ENCODE measurements around the gene ZDHHC1. TPM values are rescaled to one million over a fixed set of nuclear protein-coding genes. Genes with fewer than 3 reads are reported as not detected.

Gene ZDHHC1
- total and polyA plus RNA-seq, 2 of the 13 experiments (the other 11 are each of a cell fraction or from before 2014, with no cell fraction given) = 0.51 to 1.1 TPM

DNA sequence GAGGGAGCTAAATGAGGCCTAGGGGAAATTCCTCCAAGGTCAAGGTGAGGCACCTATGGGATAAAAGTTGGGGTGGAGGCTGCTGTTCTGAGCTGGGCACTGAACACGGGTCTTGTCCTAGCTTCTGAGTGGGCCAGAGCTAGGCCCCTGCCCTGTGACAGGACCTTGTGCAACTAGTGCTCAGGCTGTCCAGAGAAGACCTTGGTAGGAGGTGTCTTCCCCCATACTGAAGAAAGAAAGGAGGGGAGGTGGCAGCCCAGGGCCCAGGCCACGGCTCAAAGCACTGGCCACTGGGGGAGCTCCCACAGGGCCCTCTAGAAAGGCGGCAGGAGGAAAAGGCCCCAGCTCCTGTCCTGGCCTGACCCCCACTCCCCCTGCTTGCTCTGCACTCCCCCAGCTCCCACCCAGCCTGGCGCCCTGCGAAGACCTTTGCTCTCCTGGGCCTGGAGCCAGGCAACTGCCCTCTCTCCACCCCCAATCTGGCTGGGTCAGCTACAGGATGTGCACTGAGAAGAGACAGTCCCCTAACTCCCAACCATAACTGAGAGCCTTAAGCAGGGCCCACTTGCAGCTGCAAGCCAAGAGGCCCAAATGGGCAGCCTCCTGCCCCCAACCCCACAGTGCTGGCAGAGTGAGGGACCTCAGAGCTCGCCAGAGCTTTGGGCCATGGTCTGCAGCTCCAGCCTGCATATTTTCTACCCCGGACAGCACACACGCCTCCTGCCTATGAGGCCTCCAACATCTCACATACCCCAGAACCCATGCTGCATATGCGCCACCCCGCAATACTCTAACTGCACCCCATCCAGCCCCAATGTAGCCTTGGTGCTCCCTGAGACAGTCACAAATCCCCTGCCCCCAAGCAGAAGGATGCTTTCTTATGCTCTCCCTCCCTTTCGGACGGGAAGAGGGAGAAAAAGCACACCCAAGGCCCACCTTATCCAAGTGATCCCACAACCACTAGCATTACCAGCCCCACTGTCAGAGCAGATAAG lies 29.9 kb upstream of the ZDHHC1 start (continued):
- TF ChIP-seq, protein P1, sequence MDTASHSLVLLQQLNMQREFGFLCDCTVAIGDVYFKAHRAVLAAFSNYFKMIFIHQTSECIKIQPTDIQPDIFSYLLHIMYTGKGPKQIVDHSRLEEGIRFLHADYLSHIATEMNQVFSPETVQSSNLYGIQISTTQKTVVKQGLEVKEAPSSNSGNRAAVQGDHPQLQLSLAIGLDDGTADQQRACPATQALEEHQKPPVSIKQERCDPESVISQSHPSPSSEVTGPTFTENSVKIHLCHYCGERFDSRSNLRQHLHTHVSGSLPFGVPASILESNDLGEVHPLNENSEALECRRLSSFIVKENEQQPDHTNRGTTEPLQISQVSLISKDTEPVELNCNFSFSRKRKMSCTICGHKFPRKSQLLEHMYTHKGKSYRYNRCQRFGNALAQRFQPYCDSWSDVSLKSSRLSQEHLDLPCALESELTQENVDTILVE (CRISPR knock-in tag; IDR thresholded peaks at IDR 0.05) = no peak
- TF ChIP-seq ATRX (CRISPR knock-in tag; IDR thresholded peaks at IDR 0.05; ENCODE audit: borderline replicate concordance) = no peak
- peak; percentile 52; the same call in 1 of the 2 replicates for TF ChIP-seq ZNF644 (CRISPR knock-in tag; IDR thresholded peaks at IDR 0.05; ENCODE audit: low read depth)
- TF ChIP-seq, protein P2, sequence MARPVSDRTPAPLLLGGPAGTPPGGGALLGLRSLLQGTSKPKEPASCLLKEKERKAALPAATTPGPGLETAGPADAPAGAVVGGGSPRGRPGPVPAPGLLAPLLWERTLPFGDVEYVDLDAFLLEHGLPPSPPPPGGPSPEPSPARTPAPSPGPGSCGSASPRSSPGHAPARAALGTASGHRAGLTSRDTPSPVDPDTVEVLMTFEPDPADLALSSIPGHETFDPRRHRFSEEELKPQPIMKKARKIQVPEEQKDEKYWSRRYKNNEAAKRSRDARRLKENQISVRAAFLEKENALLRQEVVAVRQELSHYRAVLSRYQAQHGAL (CRISPR knock-in tag; IDR thresholded peaks at IDR 0.05; ENCODE audit: not compliant biosample characterization) = no peak
- TF ChIP-seq JARID2 (CRISPR knock-in tag; IDR thresholded peaks at IDR 0.05; ENCODE audit: insufficient replicate concordance) = no peak
- peak; percentile 83; the same call in 1 of the 2 replicates for TF ChIP-seq ZNF724P (CRISPR knock-in tag; IDR thresholded peaks at IDR 0.05; ENCODE audit: borderline replicate concordance)
- TF ChIP-seq POLR2A (IDR thresholded peaks at IDR 0.05; ENCODE audit: insufficient read depth in 1 of 2, low read depth in 2 of 2, low read length in 2 of 2) = peak; percentile 42 to 55; a peak in 2 of 4 replicates
- TF ChIP-seq ESRRA (CRISPR knock-in tag; IDR thresholded peaks at IDR 0.05; ENCODE audit: low read depth) = peak; percentile 92
- TF ChIP-seq RORA (CRISPR knock-in tag; IDR thresholded peaks at IDR 0.05) = no peak
- no peak for TF ChIP-seq MIXL1 (CRISPR knock-in tag; IDR thresholded peaks at IDR 0.05)
- TF ChIP-seq, protein P3, sequence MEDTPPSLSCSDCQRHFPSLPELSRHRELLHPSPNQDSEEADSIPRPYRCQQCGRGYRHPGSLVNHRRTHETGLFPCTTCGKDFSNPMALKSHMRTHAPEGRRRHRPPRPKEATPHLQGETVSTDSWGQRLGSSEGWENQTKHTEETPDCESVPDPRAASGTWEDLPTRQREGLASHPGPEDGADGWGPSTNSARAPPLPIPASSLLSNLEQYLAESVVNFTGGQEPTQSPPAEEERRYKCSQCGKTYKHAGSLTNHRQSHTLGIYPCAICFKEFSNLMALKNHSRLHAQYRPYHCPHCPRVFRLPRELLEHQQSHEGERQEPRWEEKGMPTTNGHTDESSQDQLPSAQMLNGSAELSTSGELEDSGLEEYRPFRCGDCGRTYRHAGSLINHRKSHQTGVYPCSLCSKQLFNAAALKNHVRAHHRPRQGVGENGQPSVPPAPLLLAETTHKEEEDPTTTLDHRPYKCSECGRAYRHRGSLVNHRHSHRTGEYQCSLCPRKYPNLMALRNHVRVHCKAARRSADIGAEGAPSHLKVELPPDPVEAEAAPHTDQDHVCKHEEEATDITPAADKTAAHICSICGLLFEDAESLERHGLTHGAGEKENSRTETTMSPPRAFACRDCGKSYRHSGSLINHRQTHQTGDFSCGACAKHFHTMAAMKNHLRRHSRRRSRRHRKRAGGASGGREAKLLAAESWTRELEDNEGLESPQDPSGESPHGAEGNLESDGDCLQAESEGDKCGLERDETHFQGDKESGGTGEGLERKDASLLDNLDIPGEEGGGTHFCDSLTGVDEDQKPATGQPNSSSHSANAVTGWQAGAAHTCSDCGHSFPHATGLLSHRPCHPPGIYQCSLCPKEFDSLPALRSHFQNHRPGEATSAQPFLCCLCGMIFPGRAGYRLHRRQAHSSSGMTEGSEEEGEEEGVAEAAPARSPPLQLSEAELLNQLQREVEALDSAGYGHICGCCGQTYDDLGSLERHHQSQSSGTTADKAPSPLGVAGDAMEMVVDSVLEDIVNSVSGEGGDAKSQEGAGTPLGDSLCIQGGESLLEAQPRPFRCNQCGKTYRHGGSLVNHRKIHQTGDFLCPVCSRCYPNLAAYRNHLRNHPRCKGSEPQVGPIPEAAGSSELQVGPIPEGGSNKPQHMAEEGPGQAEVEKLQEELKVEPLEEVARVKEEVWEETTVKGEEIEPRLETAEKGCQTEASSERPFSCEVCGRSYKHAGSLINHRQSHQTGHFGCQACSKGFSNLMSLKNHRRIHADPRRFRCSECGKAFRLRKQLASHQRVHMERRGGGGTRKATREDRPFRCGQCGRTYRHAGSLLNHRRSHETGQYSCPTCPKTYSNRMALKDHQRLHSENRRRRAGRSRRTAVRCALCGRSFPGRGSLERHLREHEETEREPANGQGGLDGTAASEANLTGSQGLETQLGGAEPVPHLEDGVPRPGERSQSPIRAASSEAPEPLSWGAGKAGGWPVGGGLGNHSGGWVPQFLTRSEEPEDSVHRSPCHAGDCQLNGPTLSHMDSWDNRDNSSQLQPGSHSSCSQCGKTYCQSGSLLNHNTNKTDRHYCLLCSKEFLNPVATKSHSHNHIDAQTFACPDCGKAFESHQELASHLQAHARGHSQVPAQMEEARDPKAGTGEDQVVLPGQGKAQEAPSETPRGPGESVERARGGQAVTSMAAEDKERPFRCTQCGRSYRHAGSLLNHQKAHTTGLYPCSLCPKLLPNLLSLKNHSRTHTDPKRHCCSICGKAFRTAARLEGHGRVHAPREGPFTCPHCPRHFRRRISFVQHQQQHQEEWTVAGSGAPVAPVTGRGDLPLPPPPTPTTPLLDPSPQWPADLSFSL (CRISPR knock-in tag; IDR thresholded peaks at IDR 0.05) = 0 out of 2 replicates have a peak, but pooled peaks have one; percentile 2
- TF ChIP-seq, protein P4, sequence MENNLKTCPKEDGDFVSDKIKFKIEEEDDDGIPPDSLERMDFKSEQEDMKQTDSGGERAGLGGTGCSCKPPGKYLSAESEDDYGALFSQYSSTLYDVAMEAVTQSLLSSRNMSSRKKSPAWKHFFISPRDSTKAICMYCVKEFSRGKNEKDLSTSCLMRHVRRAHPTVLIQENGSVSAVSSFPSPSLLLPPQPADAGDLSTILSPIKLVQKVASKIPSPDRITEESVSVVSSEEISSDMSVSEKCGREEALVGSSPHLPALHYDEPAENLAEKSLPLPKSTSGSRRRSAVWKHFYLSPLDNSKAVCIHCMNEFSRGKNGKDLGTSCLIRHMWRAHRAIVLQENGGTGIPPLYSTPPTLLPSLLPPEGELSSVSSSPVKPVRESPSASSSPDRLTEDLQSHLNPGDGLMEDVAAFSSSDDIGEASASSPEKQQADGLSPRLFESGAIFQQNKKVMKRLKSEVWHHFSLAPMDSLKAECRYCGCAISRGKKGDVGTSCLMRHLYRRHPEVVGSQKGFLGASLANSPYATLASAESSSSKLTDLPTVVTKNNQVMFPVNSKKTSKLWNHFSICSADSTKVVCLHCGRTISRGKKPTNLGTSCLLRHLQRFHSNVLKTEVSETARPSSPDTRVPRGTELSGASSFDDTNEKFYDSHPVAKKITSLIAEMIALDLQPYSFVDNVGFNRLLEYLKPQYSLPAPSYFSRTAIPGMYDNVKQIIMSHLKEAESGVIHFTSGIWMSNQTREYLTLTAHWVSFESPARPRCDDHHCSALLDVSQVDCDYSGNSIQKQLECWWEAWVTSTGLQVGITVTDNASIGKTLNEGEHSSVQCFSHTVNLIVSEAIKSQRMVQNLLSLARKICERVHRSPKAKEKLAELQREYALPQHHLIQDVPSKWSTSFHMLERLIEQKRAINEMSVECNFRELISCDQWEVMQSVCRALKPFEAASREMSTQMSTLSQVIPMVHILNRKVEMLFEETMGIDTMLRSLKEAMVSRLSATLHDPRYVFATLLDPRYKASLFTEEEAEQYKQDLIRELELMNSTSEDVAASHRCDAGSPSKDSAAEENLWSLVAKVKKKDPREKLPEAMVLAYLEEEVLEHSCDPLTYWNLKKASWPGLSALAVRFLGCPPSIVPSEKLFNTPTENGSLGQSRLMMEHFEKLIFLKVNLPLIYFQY (CRISPR knock-in tag; IDR thresholded peaks at IDR 0.05; ENCODE audit: borderline replicate concordance) = peak; percentile 62; the same call in 1 of the 2 replicates
- TF ChIP-seq, protein P5, sequence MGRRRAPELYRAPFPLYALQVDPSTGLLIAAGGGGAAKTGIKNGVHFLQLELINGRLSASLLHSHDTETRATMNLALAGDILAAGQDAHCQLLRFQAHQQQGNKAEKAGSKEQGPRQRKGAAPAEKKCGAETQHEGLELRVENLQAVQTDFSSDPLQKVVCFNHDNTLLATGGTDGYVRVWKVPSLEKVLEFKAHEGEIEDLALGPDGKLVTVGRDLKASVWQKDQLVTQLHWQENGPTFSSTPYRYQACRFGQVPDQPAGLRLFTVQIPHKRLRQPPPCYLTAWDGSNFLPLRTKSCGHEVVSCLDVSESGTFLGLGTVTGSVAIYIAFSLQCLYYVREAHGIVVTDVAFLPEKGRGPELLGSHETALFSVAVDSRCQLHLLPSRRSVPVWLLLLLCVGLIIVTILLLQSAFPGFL (CRISPR knock-in tag; IDR thresholded peaks at IDR 0.05) = no peak
- TF ChIP-seq MAF1 (CRISPR knock-in tag; IDR thresholded peaks at IDR 0.05; ENCODE audit: borderline replicate concordance) = 0 out of 2 replicates have a peak, but pooled peaks have one; percentile 2

All from HepG2 (cell line).